GM19351 (cell line): Measurements from ENCODE around the gene STK32B.

Experiments used
- ATAC-seq: cut with Tn5 transposase; IDR thresholded peaks from one replicate; pipeline ENCODE4 v1.9.1; 2021; ENCODE audit warnings: mild to moderate bottlenecking, moderate library complexity; ENCODE audit not compliant: unreplicated experiment

Gene STK32B

GRCh38 chr4:5330339-5330989, 279.2 kb downstream of the STK32B start:
- no peak for ATAC-seq

GRCh38 chr4:5337731-5338130, 286.5 kb downstream of the STK32B start:
- no peak for ATAC-seq

GRCh38 chr4:5338531-5338930, 287.3 kb downstream of the STK32B start:
- no peak for ATAC-seq

- ATAC-seq = no peak
Measured at GRCh38 chr4:5340991-5341451, 289.7 kb downstream of the STK32B start.

GRCh38 chr4:5341526-5341925, 290.2 kb downstream of the STK32B start:
- ATAC-seq = no peak

- no peak for ATAC-seq
Measured at GRCh38 chr4:5355846-5356245, 304.6 kb downstream of the STK32B start.

- ATAC-seq = no peak
Measured at GRCh38 chr4:5357870-5358269, 306.6 kb downstream of the STK32B start.

GRCh38 chr4:5361968-5362367, 310.7 kb downstream of the STK32B start:
- ATAC-seq = no peak

- ATAC-seq = no peak
Measured at GRCh38 chr4:5364406-5364805, 313.1 kb downstream of the STK32B start.

- no peak for ATAC-seq
Measured at GRCh38 chr4:5365071-5366008, 314.1 kb downstream of the STK32B start.

- no peak for ATAC-seq
Measured at GRCh38 chr4:5366009-5366386, 314.7 kb downstream of the STK32B start.

GRCh38 chr4:5366421-5366820, 315.1 kb downstream of the STK32B start:
- no peak for ATAC-seq

- no peak for ATAC-seq
Measured at GRCh38 chr4:5368426-5368825, 317.1 kb downstream of the STK32B start.

GRCh38 chr4:5370286-5370685, 319.0 kb downstream of the STK32B start:
- no peak for ATAC-seq

GRCh38 chr4:5371415-5372190, 320.3 kb downstream of the STK32B start:
- ATAC-seq = no peak

GRCh38 chr4:5372198-5372597, 320.9 kb downstream of the STK32B start:
- no peak for ATAC-seq

- no peak for ATAC-seq
Measured at GRCh38 chr4:5373327-5373726, 322.0 kb downstream of the STK32B start.

- ATAC-seq = no peak
Measured at GRCh38 chr4:5374592-5374991, 323.3 kb downstream of the STK32B start.

GRCh38 chr4:5374994-5375393, 323.7 kb downstream of the STK32B start:
- no peak for ATAC-seq

GRCh38 chr4:5376015-5376414, 324.7 kb downstream of the STK32B start:
- no peak for ATAC-seq

GRCh38 chr4:5378002-5378401, 326.7 kb downstream of the STK32B start:
- ATAC-seq = no peak
